Measurements from ENCODE around the gene TASP1. TPM values are rescaled to one million over a fixed set of nuclear protein-coding genes. Genes with fewer than 3 reads are reported as not detected.

TASP1 gene
- total RNA-seq, 6 experiments from 2014 or later: 5.2 to 6.4 (median 6.0) TPM

DNA sequence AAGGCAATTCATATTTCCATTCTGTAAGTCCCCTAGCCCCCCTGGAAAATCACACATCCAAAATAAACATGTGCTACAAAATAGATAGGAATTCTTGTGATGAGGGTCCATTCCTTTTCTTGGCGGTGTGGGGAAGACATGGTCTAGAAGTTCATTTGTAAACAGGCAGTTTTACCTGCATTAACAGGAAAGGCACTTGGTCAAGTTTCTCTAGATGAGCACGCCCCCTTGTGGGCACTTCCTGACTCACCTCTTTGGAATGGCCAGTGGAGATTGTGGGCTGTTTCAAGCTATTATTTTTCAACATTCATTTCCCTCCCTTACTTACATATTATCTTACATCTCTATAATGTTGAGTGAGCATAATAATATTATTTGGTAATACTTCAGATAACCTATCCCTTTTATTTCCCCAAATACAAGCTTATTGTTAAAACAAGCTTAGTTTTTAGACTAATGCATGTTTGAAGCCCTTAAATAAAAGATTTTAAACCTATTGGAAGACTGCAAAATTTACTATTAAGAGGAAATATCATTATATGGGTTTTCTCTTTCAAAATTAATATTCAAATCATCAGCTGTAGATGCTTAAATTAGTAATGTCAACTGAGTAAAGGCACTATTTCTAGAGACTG, 92.1 kb downstream of the TASP1 start:
- no peak overlapping the region for H3K4me3 Mint-ChIP-seq
- no peaks in the 10 kb centered on the region; the same call in 1 of the 2 replicates for H3K27me3 Mint-ChIP-seq (ENCODE audit: insufficient read depth)
- TF ChIP-seq, protein P1, sequence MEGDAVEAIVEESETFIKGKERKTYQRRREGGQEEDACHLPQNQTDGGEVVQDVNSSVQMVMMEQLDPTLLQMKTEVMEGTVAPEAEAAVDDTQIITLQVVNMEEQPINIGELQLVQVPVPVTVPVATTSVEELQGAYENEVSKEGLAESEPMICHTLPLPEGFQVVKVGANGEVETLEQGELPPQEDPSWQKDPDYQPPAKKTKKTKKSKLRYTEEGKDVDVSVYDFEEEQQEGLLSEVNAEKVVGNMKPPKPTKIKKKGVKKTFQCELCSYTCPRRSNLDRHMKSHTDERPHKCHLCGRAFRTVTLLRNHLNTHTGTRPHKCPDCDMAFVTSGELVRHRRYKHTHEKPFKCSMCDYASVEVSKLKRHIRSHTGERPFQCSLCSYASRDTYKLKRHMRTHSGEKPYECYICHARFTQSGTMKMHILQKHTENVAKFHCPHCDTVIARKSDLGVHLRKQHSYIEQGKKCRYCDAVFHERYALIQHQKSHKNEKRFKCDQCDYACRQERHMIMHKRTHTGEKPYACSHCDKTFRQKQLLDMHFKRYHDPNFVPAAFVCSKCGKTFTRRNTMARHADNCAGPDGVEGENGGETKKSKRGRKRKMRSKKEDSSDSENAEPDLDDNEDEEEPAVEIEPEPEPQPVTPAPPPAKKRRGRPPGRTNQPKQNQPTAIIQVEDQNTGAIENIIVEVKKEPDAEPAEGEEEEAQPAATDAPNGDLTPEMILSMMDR (IDR thresholded peaks at IDR 0.05): peak; percentile 95
- H3K27ac Mint-ChIP-seq: peak overlapping the region; percentile 31; the same call in 1 of the 2 replicates
- H3K36me3 Mint-ChIP-seq (ENCODE audit: low read depth): no peaks in the 10 kb centered on the region
- DNase-seq: peak; percentile 52
- peaks cover 16% of the 10 kb centered on the region for H3K4me1 Mint-ChIP-seq (ENCODE audit: low read depth)
- no peaks in the 10 kb centered on the region for H3K9me3 Mint-ChIP-seq

DNA sequence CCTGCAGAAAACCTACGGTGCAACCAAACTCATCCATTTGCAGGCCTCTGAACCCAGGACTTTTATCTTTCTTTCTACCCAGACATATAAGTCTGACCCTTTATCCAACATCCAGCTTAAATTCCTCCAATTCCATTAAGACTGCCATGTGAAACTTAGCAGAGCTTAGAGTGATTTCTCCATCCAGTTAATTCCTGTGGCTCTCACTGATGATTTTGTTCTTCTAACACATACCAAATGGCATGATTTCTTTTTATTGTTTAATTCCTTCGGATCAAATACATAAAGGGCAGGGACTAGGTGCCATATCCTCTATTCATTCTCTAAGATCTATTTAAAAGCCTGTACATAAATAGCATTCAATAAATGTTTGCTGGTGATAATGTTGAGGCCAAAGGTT, 92.9 kb downstream of the TASP1 start:
- H3K27ac Mint-ChIP-seq: no peak overlapping the region
- H3K4me1 Mint-ChIP-seq (ENCODE audit: low read depth): peaks cover 13% of the 10 kb centered on the region
- H3K36me3 Mint-ChIP-seq (ENCODE audit: low read depth): no peaks in the 10 kb centered on the region
- no peak overlapping the region for H3K4me3 Mint-ChIP-seq
- no peaks in the 10 kb centered on the region for H3K9me3 Mint-ChIP-seq
- DNase-seq: no peak
- TF ChIP-seq, protein P1 (IDR thresholded peaks at IDR 0.05): no peak
- no peaks in the 10 kb centered on the region; the same call in 1 of the 2 replicates for H3K27me3 Mint-ChIP-seq (ENCODE audit: insufficient read depth)

DNA sequence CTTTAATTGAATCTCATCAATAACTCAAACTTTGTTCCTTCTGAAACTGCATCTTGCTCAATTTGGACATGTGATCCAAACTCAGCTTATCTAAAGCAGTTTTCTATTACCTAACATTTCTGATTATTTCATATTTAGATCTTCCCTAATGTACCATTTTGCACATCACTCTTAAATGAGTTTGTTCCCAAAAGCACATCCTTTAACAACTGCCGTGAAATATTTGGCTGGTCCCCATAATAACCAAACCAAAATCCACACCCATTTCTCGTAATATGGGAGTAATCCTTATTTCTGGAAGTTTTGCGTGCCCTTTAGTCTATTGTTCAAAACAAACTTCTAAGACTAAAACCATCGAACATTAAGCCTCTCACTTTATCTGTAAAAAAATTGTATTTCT, 94.9 kb downstream of the TASP1 start:
- DNase-seq: no peak
- H3K27ac Mint-ChIP-seq: no peak overlapping the region

DNA sequence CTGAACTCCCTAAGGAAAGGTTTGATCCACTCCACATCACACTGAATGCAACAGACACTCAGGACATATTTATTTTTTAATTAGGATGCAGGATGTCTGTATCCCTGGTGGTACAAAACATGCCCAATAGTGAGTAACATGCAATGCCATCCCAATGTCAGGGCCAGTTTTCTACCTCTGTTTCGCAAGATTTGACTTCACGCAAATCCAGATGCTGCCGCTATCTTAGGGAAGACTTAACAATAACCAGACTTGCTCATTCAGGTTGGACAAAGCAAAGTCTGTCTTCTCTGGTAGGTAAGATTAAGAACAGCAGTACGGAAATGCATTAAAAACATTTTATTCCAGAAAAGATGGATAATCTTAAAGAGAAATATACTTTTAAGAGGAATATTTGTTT, 103.1 kb downstream of the TASP1 start:
- peaks cover 5% of the 10 kb centered on the region; the same call in 1 of the 2 replicates for H3K4me1 Mint-ChIP-seq (ENCODE audit: low read depth)
- no peaks in the 10 kb centered on the region for H3K9me3 Mint-ChIP-seq
- no peak overlapping the region for H3K4me3 Mint-ChIP-seq
- no peak for DNase-seq
- H3K27me3 Mint-ChIP-seq (ENCODE audit: insufficient read depth): no peaks in the 10 kb centered on the region; the same call in 1 of the 2 replicates
- TF ChIP-seq, protein P1 (IDR thresholded peaks at IDR 0.05): no peak
- no peaks in the 10 kb centered on the region for H3K36me3 Mint-ChIP-seq (ENCODE audit: low read depth)
- no peak overlapping the region for H3K27ac Mint-ChIP-seq

More for the DNA sequence above, 94.9 kb downstream of the TASP1 start:
- TF ChIP-seq, protein P1 (IDR thresholded peaks at IDR 0.05): no peak
- Mint-ChIP-seq H3K9me3 (no peaks in the 10 kb centered on the region), H3K4me1 (ENCODE audit: low read depth) (peaks cover 13% of the 10 kb centered on the region), H3K4me3 (no peak overlapping the region), H3K36me3 (ENCODE audit: low read depth) (no peaks in the 10 kb centered on the region), H3K27me3 (ENCODE audit: insufficient read depth) (no peaks in the 10 kb centered on the region; the same call in 1 of the 2 replicates)

DNA sequence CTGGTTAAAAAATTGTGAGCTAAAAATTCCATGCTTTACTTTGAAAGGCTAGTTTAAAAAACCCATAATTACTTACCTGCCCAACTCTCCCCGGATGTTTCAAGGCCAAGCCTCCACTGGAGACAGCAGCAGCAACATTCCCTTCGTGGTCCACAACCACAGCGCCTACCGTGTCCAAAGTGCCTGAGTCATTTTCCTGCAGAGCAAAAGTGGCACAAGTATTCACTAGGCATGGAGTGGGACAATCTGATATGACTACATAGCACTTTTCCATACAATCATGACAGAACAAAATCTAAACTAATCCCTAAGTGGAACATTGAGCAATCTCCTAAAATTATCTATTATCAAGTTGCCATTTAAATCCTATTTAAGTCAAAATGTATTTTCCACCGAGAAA, 104.8 kb downstream of the TASP1 start:
- no peaks in the 10 kb centered on the region for H3K9me3 Mint-ChIP-seq
- H3K27ac Mint-ChIP-seq: no peak overlapping the region
- no peak overlapping the region for H3K4me3 Mint-ChIP-seq
- peaks cover 5% of the 10 kb centered on the region; the same call in 1 of the 2 replicates for H3K4me1 Mint-ChIP-seq (ENCODE audit: low read depth)
- no peaks in the 10 kb centered on the region; the same call in 1 of the 2 replicates for H3K27me3 Mint-ChIP-seq (ENCODE audit: insufficient read depth)
- TF ChIP-seq, protein P1 (IDR thresholded peaks at IDR 0.05): no peak
- no peak for DNase-seq
- H3K36me3 Mint-ChIP-seq (ENCODE audit: low read depth): no peaks in the 10 kb centered on the region
